Uterus (tissue), 2 donors: ENCODE measurements around the gene PTPN11.

ENCODE experiments used
- CTCF ChIP-seq, 4 experiments: fragments of 200-600 bp in 2 of 4; fragments of 450-650 bp in 2 of 4; sonication (generic) in 2 of 4; IDR thresholded peaks; one replicate each; pipeline ENCODE4 v1.5.1; 2016 to 2019; ENCODE audit warnings: antibody characterized with exemption in 4 of 4, mild to moderate bottlenecking in 2 of 4, moderate library complexity in 1 of 4
- POLR2A ChIP-seq, 2 donors: fragments of 450-650 bp; IDR thresholded peaks; one replicate each; pipeline ENCODE4 v1.6.1; 2016; ENCODE audit warnings: antibody characterized with exemption in 2 of 2, mild to moderate bottlenecking in 1 of 2, moderate library complexity in 1 of 2

- no peak for TF ChIP-seq CTCF (IDR thresholded peaks at IDR 0.05)
- TF ChIP-seq POLR2A (IDR thresholded peaks at IDR 0.05): no peak
Observed at GRCh38 chr12:112530941-112531340, 112.2 kb downstream of the PTPN11 start.
